Measurements from ENCODE around the gene TPCN1.

GRCh38 chr12:113345318-113345717 lies 124.1 kb downstream of the TPCN1 start:
- no peak for TF ChIP-seq POLR2A (IDR thresholded peaks at IDR 0.05; ENCODE audit: low read length)
- no peak for TF ChIP-seq GATA1 (IDR thresholded peaks at IDR 0.05; ENCODE audit: low read depth, low read length)
